Prostate gland (tissue), 2 donors: ENCODE measurements around the gene ALDH1B1. TPM values are rescaled to one million over a fixed set of nuclear protein-coding genes. Genes with fewer than 3 reads are reported as not detected.

ENCODE experiments used
- DNase-seq: peaks from one replicate; pipeline ENCODE4 v3.0.0-alpha.2; 2019; ENCODE audit warnings: low spot score
- H3K27ac ChIP-seq, 2 donors: fragments of 200-600 bp; sonication (generic); 2 replicates each; pipeline ENCODE4 v1.5.1; 2017 to 2019
- H3K27me3 ChIP-seq: fragments of 200-600 bp; sonication (generic); replicated peaks from 2 replicates; pipeline ENCODE4 v1.5.1; 2019; ENCODE audit not compliant: insufficient read depth
- H3K36me3 ChIP-seq, 2 donors: fragments of 200-600 bp; sonication (generic); 1 replicate in 1 of 2; 2 replicates in 1 of 2; pipeline versions ENCODE4 v1.5.1 to v1.8.1; 2017 to 2019
- H3K4me1 ChIP-seq: fragments of 200-600 bp; sonication (generic); replicated peaks from 2 replicates; pipeline ENCODE4 v1.5.1; 2019
- H3K4me3 ChIP-seq, 2 donors: fragments of 200-600 bp; sonication (generic); 2 replicates each; pipeline ENCODE4 v1.5.1; 2017 to 2019
- H3K9me3 ChIP-seq: fragments of 200-600 bp; sonication (generic); 2 replicates; pipeline ENCODE4 v1.5.1; 2017
- CTCF ChIP-seq, 4 experiments: fragments of 200-600 bp in 2 of 4; fragments of 450-650 bp in 2 of 4; sonication (generic) in 2 of 4; IDR thresholded peaks; 1 replicate in 3 of 4; 2 replicates in 1 of 4; pipeline ENCODE4 v1.5.1; 2016 to 2019; ENCODE audit warnings: antibody characterized with exemption in 4 of 4, mild to moderate bottlenecking in 2 of 4, moderate library complexity in 2 of 4
- POLR2A ChIP-seq: fragments of 450-650 bp; IDR thresholded peaks from one replicate; pipeline ENCODE4 v1.6.1; 2016; ENCODE audit warnings: antibody characterized with exemption, mild to moderate bottlenecking
- POLR2AphosphoS5 ChIP-seq: sonication (generic); formaldehyde crosslinking; IDR thresholded peaks from one replicate; pipeline ENCODE4 v1.6.1; 2017; ENCODE audit warnings: antibody characterized with exemption
- WGBS: methylation state at CpG from one replicate; pipeline ENCODE4 v1.1.5; 2018; 5-methylcytosine and 5-hydroxymethylcytosine counted together
- intact Hi-C: fragments of 100-400 bp; cut with DNase I; formaldehyde crosslinking; loops from one replicate; pipeline ENCODE4 v1.14.2; 2022
- total RNA-seq, 2 donors: library from RNA; depleted of rRNA; stranded (reverse); fragments of >200 nt; gene quantifications; one replicate each; pipeline ENCODE4 v1.1.0, GENCODE V29; 2016

Gene ALDH1B1
- total RNA-seq, 2 donors from 2014 or later, result 42.5 to 88.8 TPM

- H3K27me3 ChIP-seq, result no peaks in the 10 kb centered on the region
These were observed 30.2 kb downstream of the ALDH1B1 start for GRCh38 chr9:38422555-38423260.

DNA sequence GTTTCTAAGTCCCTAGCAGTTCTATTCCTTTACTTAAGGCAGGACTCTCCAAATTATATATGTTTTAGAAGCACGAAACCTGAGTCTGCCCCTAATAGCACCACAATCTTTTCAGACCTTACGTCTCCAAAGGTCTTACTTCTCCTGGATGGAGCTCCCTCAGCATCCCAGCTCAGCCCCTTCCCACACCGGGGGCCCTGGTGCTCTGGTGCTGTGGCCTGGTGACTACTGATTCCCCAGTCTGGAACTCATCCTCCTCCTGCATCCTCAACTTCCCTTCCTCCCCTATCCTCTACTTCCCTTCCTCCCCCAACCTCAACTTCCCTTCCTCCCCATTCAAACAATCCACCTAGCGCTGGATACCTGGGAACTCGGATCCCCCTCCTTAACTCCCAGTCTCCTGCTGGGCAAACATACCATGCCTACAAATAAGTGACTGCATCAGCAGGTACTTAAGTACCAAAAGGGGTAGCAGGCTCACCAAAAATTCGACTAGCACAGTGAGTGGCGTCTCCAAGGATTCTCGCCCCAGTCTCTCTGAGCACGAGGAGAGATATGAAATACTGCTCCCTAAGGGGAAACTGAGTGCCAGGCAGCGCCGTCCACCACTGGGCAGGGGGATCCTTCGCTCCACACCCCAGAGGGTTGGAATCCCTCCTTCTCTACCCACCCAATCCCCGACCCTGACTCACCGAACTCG, 30.9 kb downstream of the ALDH1B1 start:
- Histone ChIP-seq H3K36me3 (no peaks in the 10 kb centered on the region), H3K4me1 (no peaks in the 10 kb centered on the region), H3K4me3 (peak overlapping the region; percentile 21 to 33), H3K27ac (no peak overlapping the region), H3K9me3 (no peaks in the 10 kb centered on the region), H3K27me3 (no peaks in the 10 kb centered on the region)
- TF ChIP-seq POLR2A (no peak), CTCF (IDR thresholded peaks at IDR 0.05) (no peak), POLR2AphosphoS5 (no peak)
- 60% methylated on average over 12 of the region's 15 CpGs for WGBS
- DNase-seq, result no peak
- intact Hi-C loops, result no loop called here

More at GRCh38 chr9:38422555-38423260, 30.2 kb downstream of the ALDH1B1 start:
- Histone ChIP-seq H3K9me3 (no peaks in the 10 kb centered on the region), H3K4me1 (no peaks in the 10 kb centered on the region), H3K4me3 (no peak overlapping the region), H3K36me3 (no peaks in the 10 kb centered on the region), H3K27ac (no peak overlapping the region)
- DNase-seq, result no peak
- TF ChIP-seq POLR2A (no peak), POLR2AphosphoS5 (no peak), CTCF (IDR thresholded peaks at IDR 0.05) (no peak)
- 86% methylated on average over 7 of the region's 7 CpGs for WGBS
- intact Hi-C loops, result no loop called here

GRCh38 chr9:38423973-38424843, 31.7 kb downstream of the ALDH1B1 start, which contains the start of gene IGFBPL1:
Gene IGFBPL1 (minus strand): TSS chr9:38424454. CDS start chr9:38424424, 30 bp downstream.
- H3K4me3 ChIP-seq, result peak within 1 kb of the TSS; percentile 21 to 33
- no peaks in the 10 kb centered on the region for H3K27me3 ChIP-seq
- no peaks in the 10 kb centered on the region for H3K9me3 ChIP-seq
- no peaks in the 10 kb centered on the region for H3K4me1 ChIP-seq
- TF ChIP-seq POLR2A, result no peak
- no peak for TF ChIP-seq CTCF (IDR thresholded peaks at IDR 0.05)
- TF ChIP-seq POLR2AphosphoS5, result no peak
- under 1% methylated on average over 28 of the region's 115 CpGs for WGBS
- intact Hi-C loops, result no loop called here
- H3K27ac ChIP-seq, result no peak within 1 kb of the TSS
- DNase-seq, result no peak
- H3K36me3 ChIP-seq, result no peaks in the 10 kb centered on the region

DNA sequence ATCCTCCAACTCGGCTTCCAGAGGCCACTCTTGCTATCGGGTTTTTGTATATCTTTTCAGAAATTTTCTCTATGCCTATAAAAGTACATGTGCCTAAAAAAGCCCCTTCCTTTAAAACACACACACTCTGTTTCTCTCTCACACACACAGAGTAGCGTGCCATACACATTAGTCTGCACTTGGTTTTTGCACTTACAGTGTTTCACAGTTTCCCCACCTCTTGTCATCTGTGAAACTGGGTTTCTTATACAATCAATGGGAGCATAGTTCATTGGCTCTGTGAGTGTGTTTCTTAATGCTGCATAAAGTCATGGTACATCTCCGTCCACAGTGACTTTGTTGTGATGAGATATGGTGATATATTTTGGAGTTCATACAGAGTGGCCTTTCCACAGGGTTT, 32.4 kb downstream of the ALDH1B1 start:
- DNase-seq, result no peak
- TF ChIP-seq CTCF (IDR thresholded peaks at IDR 0.05), result no peak
- TF ChIP-seq POLR2A, result no peak
- no peak for TF ChIP-seq POLR2AphosphoS5
- Histone ChIP-seq H3K27me3 (no peaks in the 10 kb centered on the region), H3K9me3 (no peaks in the 10 kb centered on the region), H3K27ac (no peak overlapping the region), H3K4me1 (no peaks in the 10 kb centered on the region), H3K4me3 (no peak overlapping the region), H3K36me3 (no peaks in the 10 kb centered on the region)
- intact Hi-C loops, result no loop called here
- WGBS, result 77% methylated on average over 4 of the region's 4 CpGs
